Measurements from ENCODE around the gene HMG20A.

HMG20A gene

DNA sequence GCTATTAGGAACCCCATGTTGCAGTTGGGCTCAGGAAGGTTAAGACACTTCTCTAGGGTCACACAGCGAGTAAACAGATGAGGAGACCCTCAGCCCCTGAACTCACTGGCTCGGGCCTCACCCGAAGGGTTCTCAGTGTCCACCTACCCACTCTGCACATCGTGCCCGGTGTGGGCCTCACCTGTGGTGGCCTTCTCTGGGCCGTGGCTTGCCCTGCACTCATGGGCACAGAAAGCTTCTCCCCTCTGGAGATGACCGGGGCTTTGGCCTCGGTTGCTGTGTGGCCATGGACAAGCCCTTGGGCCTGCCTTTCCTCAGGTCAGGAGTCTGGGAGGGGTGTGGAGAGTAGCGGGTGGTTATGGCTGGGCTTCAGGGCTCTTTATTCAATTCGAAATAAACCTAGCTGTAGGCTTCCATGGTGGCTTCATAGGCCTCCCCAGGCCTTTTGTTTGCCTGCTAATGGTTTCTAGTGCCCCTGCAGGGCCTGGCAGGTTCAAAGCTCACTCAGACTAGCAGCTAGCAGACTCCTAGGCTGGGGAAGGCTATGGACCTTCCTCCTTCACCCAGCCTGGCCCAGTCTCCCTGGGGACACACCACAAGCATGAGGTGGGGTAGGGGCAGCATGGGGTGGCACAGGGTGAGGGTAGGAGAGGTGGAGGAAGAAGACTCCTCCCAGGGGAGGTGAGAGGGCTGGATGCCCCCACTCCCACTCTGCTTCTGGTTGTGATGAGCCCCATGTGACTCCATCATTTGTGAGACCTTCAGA is 108.9 kb downstream of the HMG20A start:
- peak in 2 of 10 donors; percentile 36 to 77 for DNase-seq
- intact Hi-C loops (cut with DNase I): no loop called here

DNA sequence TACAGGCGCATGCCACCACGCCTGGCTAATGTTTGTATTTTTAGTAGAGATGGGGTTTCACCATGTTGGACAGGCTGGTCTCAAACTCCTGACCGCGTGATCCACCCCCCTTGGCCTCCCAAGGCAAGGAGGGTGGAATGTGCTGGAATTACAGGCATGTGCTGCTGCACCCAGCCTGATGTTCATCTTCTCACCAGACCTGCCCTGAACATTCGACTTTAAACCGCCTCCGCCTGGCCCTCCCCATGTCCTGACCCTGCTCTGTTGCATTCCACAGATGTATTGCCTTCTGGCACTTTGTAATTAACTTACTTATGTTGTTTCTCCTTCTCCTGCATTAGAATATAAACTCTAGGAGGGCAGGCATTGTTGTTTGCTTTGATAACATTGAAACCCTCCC is 109.9 kb downstream of the HMG20A start:
- DNase-seq: peak in 2 of 10 donors; percentile 11 to 37
- intact Hi-C loops (cut with DNase I): no loop called here

DNA sequence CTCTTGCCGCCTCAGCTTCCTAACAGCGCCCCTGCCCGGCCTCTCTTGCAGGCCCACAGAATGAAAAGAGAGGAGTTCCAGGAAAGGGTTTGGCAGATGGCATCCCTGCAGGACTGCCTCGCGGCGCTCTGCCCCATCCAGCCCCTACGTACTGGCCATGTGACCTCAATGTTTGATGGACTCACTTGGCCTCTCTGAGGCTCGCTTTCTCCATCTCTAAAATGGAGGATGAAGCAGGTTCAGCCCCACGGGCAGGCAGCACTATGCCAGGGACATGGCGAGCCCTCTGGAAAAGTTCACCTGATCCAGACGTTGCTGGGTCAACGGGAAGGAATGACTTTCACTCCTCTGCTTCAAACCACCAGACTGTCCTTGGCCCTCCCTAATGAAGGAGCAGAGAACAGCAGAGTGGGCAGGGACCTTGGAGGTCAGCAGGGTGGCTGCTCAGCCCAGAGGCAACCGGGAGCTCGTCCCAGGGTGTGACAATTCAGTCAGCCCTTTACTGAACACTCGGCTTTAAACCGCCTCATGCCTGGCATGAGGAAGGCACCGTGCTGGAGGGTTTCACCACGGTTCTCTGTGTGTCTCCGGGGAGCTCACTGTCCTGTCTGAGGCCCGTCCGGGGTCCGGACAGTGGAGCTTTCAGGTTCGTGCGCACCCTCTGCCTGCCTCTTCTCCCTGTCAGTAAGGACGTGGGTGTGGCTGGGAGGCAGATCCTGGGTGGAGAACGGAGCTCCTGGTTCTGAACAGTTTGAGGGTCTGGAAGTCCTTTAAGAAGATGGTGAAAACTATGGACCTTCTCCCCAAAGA is 110.7 kb downstream of the HMG20A start:
- DNase-seq: peak in 3 of 10 donors; percentile 7 to 82 (median 47)
- intact Hi-C loops (cut with DNase I): no loop called here

DNA sequence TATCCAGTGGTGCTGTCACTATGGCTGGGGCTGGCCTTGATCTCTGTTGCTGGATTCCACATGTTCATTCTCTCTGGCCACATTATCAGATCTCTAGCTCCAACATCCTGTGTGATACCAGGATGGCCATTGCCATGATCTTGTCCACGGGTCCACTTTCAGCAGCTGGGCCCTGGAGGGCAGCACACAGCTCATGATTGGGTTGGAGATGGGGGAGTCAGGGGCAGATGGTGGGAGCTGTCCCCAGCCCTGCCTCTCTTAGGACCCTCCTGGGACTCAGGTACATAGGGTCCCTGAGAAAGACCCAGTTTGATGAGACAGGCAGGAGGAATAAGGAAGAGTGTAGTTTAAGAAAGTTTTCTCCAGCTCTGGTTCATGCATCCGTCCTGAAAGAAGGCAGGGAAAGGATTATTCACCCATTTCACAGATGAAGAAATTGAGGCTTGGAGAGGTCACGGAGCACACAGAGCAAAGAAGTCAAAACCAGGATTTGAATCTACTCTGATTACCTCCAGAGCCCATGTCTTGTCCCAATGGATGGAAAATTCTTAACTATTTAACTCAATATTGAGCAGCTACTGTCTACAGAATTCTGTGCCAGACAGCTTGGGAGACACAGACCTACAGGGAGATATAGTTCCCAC is 111.5 kb downstream of the HMG20A start:
- DNase-seq: peak in 2 of 10 donors; percentile 9 to 62
- intact Hi-C loops (cut with DNase I): no loop called here

DNA sequence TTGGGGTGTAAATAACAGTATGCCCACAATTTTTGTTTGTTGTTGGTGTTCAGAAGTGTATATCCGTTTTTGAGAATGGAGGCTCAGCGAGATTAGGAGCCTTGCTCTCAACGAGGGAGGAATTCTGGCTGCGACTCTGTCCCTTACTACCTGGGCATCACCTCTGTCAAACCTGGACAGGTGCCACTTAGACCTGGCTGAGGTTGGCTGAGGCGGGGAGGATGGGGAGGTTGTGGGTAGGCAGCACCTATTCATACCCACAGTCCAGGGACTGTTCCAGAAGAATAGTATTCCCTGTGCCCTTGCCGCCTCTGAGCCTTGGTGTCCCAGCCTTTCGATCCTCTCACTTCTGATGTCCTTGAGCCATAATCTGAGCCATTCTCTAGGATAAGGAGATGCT is 112.2 kb downstream of the HMG20A start:
- intact Hi-C loops (cut with DNase I): no loop called here
- peak in 3 of 10 donors; percentile 5 to 61 (median 38) for DNase-seq

DNA sequence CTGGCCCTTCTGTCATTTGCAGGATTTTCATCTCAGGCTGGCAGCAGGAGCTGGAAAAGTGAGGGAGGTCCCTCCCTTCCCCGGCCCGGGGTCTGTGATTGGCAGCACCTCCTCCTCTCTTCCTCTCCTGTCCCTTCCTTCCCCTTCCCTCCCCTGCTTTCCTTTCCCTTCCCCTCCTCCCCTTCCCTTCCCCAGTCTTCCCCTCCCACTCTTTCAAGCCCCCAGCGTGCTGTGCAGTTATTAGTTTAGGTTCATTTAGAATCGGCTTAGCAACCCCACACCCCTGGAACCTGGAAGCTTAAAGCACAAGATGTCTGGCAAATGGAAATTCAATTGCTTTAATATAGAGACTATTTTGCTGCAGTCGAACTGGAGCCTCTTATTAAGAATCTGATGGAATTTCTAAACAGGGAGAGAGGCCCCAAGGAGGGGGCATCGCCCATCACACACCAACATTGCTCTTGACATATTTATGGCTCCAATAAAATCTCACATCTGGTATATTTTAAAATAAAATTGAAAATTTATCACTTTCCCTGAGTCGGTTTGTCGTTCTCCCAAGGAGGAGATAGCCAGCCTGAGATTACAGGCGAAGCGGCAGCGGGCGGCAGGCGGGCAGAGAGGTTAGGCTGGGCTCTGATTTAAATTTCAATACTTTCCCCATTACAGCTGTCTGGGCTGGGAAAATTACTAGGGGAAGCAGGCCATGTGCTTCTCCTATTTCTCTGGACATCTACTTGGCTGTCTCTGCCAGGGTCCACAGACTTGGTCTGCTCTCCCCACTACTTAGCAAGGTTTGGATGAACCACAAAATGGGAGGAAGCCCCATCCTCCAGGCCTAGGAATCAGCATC is 113.1 kb downstream of the HMG20A start:
- intact Hi-C loops (cut with DNase I): no loop called here

More for the DNA sequence above, 113.1 kb downstream of the HMG20A start:
- peak in 3 of 10 donors; percentile 5 to 48 (median 25) for DNase-seq

Measured in posterior cingulate gyrus (tissue), 11 donors.